Liver (tissue), 9 donors: Measurements from ENCODE around the gene CARS2. TPM values are rescaled to one million over a fixed set of nuclear protein-coding genes. Genes with fewer than 3 reads are reported as not detected.

Experiments used
- DNase-seq: peaks from one replicate; pipeline ENCODE4 v3.0.0-alpha.2; 2017; ENCODE audit warnings: low spot score
- H3K27ac ChIP-seq, 2 donors: one replicate each; pipeline ENCODE4 v1.7.0; 2013; ENCODE audit warnings: inconsistent platforms in 2 of 2, low read length in 2 of 2, control low read depth in 1 of 2, low read depth in 1 of 2, mild to moderate bottlenecking in 1 of 2
- H3K27me3 ChIP-seq, 4 donors: one replicate each; pipeline versions ENCODE4 v1.6.1 to v1.7.0; 2013; ENCODE audit warnings: low read length in 3 of 4, inconsistent platforms in 1 of 4, mild to moderate bottlenecking in 1 of 4, moderate library complexity in 1 of 4; ENCODE audit not compliant: control insufficient read depth in 4 of 4, insufficient read depth in 4 of 4
- H3K36me3 ChIP-seq, 4 donors: one replicate each; pipeline versions ENCODE4 v1.6.1 to v1.7.0; 2013; ENCODE audit warnings: low read length in 3 of 4, mild to moderate bottlenecking in 3 of 4, low read depth in 1 of 4, moderate library complexity in 1 of 4; ENCODE audit not compliant: control insufficient read depth in 4 of 4, insufficient read depth in 3 of 4
- H3K4me1 ChIP-seq, 4 donors: one replicate each; pipeline versions ENCODE4 v1.6.1 to v1.7.0; 2013; ENCODE audit warnings: low read length in 3 of 4, mild to moderate bottlenecking in 3 of 4, moderate library complexity in 1 of 4; ENCODE audit not compliant: control insufficient read depth in 4 of 4, insufficient read depth in 4 of 4
- H3K4me3 ChIP-seq, 3 donors: one replicate each; pipeline versions ENCODE4 v1.6.1 to v1.7.0; 2013; ENCODE audit warnings: low read length in 3 of 3, control low read depth in 1 of 3, low read depth in 1 of 3, mild to moderate bottlenecking in 1 of 3
- H3K9ac ChIP-seq, 2 donors: one replicate each; pipeline ENCODE4 v1.7.0; 2013; ENCODE audit warnings: low read length in 2 of 2, mild to moderate bottlenecking in 2 of 2, moderate library complexity in 2 of 2, control low read depth in 1 of 2, low read depth in 1 of 2
- H3K9me3 ChIP-seq, 4 donors: one replicate each; pipeline versions ENCODE4 v1.6.1 to v1.7.0; 2013; ENCODE audit warnings: low read length in 3 of 4; ENCODE audit not compliant: control insufficient read depth in 4 of 4
- ATF3 ChIP-seq: IDR thresholded peaks from 2 replicates; pipeline ENCODE4 v1.6.1; 2016; ENCODE audit warnings: antibody characterized with exemption
- CTCF ChIP-seq: fragments of 150-350 bp; IDR thresholded peaks from 2 replicates; pipeline ENCODE4 v1.5.1; 2017; ENCODE audit warnings: improper control_type of control experiment, low read depth, low read length; ENCODE audit not compliant: missing input control
- EGR1 ChIP-seq, 2 donors: IDR thresholded peaks; 2 replicates each; pipeline ENCODE4 v1.6.1; 2016 to 2018; ENCODE audit warnings: antibody characterized with exemption in 2 of 2, low read depth in 2 of 2
- FOXA1 ChIP-seq: IDR thresholded peaks from 2 replicates; pipeline ENCODE4 v1.6.1; 2016; ENCODE audit warnings: antibody characterized with exemption
- FOXA2 ChIP-seq: IDR thresholded peaks from 2 replicates; pipeline ENCODE4 v1.6.1; 2016; ENCODE audit warnings: antibody characterized with exemption
- GABPA ChIP-seq, 2 donors: IDR thresholded peaks in 1 of 2; conservative IDR thresholded peaks in 1 of 2; 2 replicates each; pipeline ENCODE4 v1.6.1; 2016; ENCODE audit warnings: antibody characterized with exemption in 2 of 2, mild to moderate bottlenecking in 1 of 2, moderate library complexity in 1 of 2
- HNF4A ChIP-seq, 2 donors: conservative IDR thresholded peaks; 2 replicates each; pipeline ENCODE4 v1.6.1; 2016; ENCODE audit warnings: antibody characterized with exemption in 2 of 2, mild to moderate bottlenecking in 2 of 2
- HNF4G ChIP-seq: IDR thresholded peaks from 2 replicates; pipeline ENCODE4 v1.6.1; 2016; ENCODE audit warnings: antibody characterized with exemption
- JUND ChIP-seq, 2 donors: IDR thresholded peaks; 2 replicates each; pipeline ENCODE4 v1.6.1; 2016; ENCODE audit warnings: antibody characterized with exemption in 2 of 2
- MAX ChIP-seq: IDR thresholded peaks from 2 replicates; pipeline ENCODE4 v1.6.1; 2016; ENCODE audit warnings: antibody characterized with exemption
- NR2F2 ChIP-seq: IDR thresholded peaks from 2 replicates; pipeline ENCODE4 v1.6.1; 2016; ENCODE audit warnings: antibody characterized with exemption
- RAD21 ChIP-seq, 2 donors: IDR thresholded peaks; 2 replicates each; pipeline ENCODE4 v1.6.1; 2016; ENCODE audit warnings: antibody characterized with exemption in 2 of 2, mild to moderate bottlenecking in 2 of 2
- REST ChIP-seq: IDR thresholded peaks from 2 replicates; pipeline ENCODE4 v1.6.1; 2016; ENCODE audit warnings: antibody characterized with exemption, mild to moderate bottlenecking
- RXRA ChIP-seq, 2 donors: IDR thresholded peaks; 2 replicates each; pipeline ENCODE4 v1.6.1; 2017 to 2018; ENCODE audit warnings: antibody characterized with exemption in 2 of 2, mild to moderate bottlenecking in 1 of 2
- SP1 ChIP-seq: IDR thresholded peaks from 2 replicates; pipeline ENCODE4 v1.6.1; 2018; ENCODE audit warnings: antibody characterized with exemption, mild to moderate bottlenecking
- TAF1 ChIP-seq: conservative IDR thresholded peaks from 2 replicates; pipeline ENCODE4 v1.6.1; 2016; ENCODE audit warnings: antibody characterized with exemption, mild to moderate bottlenecking
- YY1 ChIP-seq: IDR thresholded peaks from 2 replicates; pipeline ENCODE4 v1.6.1; 2016; ENCODE audit warnings: antibody characterized with exemption, mild to moderate bottlenecking
- ZBTB33 ChIP-seq: IDR thresholded peaks from 2 replicates; pipeline ENCODE4 v1.6.1; 2016; ENCODE audit warnings: antibody characterized with exemption
- WGBS: extraction: QIAGEN DNeasy Blood & Tissue Kit; methylation state at CpG from one replicate; pipeline ENCODE4 v1.1.7; 2013; 5-methylcytosine and 5-hydroxymethylcytosine counted together
- polyA plus RNA-seq, 2 donors: library from polyadenylated mRNA; stranded (reverse) in 1 of 2; unstranded in 1 of 2; fragments of 200-250 nt in 1 of 2; fragments of >200 nt in 1 of 2; fragmentation: Nextera tagmentation in 1 of 2; extraction: Ambion mirVana in 1 of 2; gene quantifications; one replicate each; pipeline versions ENCODE4 v1.2.1 to v1.2.3, GENCODE V29; 2013 to 2015
- total RNA-seq, 2 donors: library from RNA; depleted of rRNA; stranded (reverse); fragments of >200 nt; gene quantifications; one replicate each; pipeline ENCODE4 v1.2.3, GENCODE V29; 2014
- donor health status: healthy.
- donor health status: healthy.
- donor health status: healthy.
- donor health status: healthy.
- donor health status: healthy.

The CARS2 gene
- total and polyA plus RNA-seq, 4 donors: 28.6 to 44.0 (median 31.4) TPM

- no peak for DNase-seq
- H3K27ac ChIP-seq: peak overlapping the region; percentile 98 to 99
These were observed 88.4 kb downstream of the CARS2 start for GRCh38 chr13:110617321-110618072.

More at GRCh38 chr13:110617321-110618072, 88.4 kb downstream of the CARS2 start:
- TF ChIP-seq NR2F2: peak; percentile 72
- TF ChIP-seq FOXA1: peak; percentile 75
- no peak for TF ChIP-seq ATF3
- TF ChIP-seq HNF4A (conservative IDR thresholded peaks at IDR 0.05): peak; percentile 78 to 89
- peak; percentile 87 to 92 for TF ChIP-seq RXRA (IDR thresholded peaks at IDR 0.05)
- TF ChIP-seq CTCF: no peak
- peak; percentile 59 for TF ChIP-seq YY1
- no peak for TF ChIP-seq TAF1
- peak; percentile 84 for TF ChIP-seq ZBTB33
- peak; percentile 53 to 89 for TF ChIP-seq JUND (IDR thresholded peaks at IDR 0.05)
- TF ChIP-seq MAX: peak; percentile 43
- peak; percentile 73 for TF ChIP-seq SP1
- TF ChIP-seq REST: peak; percentile 89
- TF ChIP-seq GABPA (IDR thresholded peaks at IDR 0.05 in 1 of 2, conservative IDR thresholded peaks at IDR 0.05 in 1 of 2): peak in 1 of 2 donors; percentile 65
- peak in 1 of 2 donors; percentile 45 for TF ChIP-seq RAD21 (IDR thresholded peaks at IDR 0.05)
- TF ChIP-seq EGR1 (IDR thresholded peaks at IDR 0.05; ENCODE audit: low read depth in 2 of 2): peak in 1 of 2 donors; percentile 65
- peak; percentile 81 for TF ChIP-seq FOXA2
- no peak for TF ChIP-seq HNF4G
- peak overlapping the region; percentile 86 to 94 for H3K9ac ChIP-seq
- H3K36me3 ChIP-seq: peaks cover 0 to 4% (median 1%) of the 10 kb centered on the region in 4 donors
- peak overlapping the region; percentile 23 to 89 (median 87) for H3K4me3 ChIP-seq
- 23% methylated on average over 8 of the region's 8 CpGs for WGBS
- H3K9me3 ChIP-seq: no peaks in the 10 kb centered on the region
- H3K27me3 ChIP-seq: no peaks in the 10 kb centered on the region
- peaks cover 10 to 60% (median 36%) of the 10 kb centered on the region in 4 donors for H3K4me1 ChIP-seq
